Activated CD8-positive, alpha-beta memory T cell treated with anti-CD3 and anti-CD28 coated beads, Interleukin-2, amount 50 U/mL, for 48 hours (primary cell): ENCODE measurements around the gene HOXA9.

Source experiments
- DNase-seq: peaks from one replicate; pipeline ENCODE4 v3.0.0-alpha.2; 2020

Gene HOXA9

DNA sequence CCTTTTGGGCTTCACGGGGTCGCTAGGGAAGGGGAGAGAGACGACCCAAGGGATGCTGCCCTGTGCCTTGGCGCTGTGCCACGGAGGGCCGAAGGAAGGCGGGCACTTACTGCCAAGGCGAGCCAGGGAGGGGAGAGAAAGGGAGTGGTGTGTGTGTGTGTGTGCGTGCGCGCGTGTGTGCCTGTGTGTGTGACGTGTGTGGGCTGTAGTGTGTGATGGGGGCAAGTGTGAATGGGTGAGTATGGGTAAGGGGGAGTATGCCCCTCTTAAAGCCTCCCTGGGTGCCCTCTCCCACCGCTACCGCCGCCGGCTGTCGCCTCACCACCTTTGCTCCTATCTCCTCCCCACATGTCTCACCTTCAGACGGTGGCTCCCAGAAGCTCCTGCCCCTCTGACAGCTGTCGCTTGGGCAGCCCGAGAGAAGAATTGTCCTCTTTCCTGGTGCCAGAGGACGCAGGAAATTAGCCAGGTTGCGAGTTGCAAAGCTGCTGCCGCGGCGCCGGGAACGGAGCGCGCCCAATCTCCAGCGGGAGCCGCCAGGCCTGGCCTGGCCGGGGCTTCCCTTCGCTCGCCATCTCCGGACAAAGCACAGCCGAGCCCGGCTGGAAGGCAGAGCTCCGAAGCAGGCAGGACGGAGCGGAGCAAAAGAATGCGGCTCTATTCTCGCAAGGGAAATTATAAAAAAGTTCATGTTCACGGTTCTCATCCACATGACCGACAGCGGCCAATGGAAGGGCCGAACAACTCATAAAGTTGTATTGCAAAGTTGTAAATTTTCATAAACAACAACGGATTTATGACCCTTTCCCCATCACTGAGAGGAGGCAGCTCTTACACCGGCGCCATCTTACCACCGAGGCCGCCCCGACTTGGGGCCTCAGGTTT lies 13.2 kb downstream of the HOXA9 start, which contains the start of gene HOXA3:
Gene HOXA3, minus strand, starts transcription at position 653 of the 885 bp plus-strand sequence. CDS start 41,943 bp downstream, outside the sequence.
- peak; percentile 56 for DNase-seq

DNA sequence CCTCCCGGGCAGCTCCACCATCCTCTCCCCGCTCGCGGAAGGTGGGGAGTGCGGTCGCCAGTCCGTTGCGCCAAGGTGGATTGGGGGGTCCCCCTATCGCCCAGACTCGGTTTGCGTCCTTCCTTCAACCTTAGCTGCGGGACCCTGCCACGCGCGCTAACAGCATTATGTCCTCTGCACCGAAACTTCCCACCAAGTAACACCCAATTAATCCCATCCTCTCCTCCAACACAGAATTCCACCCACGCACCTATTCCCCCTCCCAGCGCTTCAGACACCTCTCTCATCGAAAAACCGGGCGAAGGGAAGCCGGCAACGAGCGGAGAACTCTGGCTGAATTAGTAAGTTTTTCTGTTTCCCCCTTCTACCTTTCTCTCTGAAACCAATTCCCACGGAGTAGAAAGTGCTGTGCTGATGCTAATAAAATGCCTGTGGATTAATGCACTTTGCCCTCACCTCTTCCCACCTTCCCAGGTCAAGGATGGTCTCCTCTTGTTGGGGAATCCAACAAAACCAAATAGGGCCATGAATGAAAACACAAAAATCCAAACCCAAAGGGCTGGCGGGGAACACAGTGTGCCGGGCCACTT lies 13.9 kb downstream of the HOXA9 start:
- peak; percentile 56 for DNase-seq

DNA sequence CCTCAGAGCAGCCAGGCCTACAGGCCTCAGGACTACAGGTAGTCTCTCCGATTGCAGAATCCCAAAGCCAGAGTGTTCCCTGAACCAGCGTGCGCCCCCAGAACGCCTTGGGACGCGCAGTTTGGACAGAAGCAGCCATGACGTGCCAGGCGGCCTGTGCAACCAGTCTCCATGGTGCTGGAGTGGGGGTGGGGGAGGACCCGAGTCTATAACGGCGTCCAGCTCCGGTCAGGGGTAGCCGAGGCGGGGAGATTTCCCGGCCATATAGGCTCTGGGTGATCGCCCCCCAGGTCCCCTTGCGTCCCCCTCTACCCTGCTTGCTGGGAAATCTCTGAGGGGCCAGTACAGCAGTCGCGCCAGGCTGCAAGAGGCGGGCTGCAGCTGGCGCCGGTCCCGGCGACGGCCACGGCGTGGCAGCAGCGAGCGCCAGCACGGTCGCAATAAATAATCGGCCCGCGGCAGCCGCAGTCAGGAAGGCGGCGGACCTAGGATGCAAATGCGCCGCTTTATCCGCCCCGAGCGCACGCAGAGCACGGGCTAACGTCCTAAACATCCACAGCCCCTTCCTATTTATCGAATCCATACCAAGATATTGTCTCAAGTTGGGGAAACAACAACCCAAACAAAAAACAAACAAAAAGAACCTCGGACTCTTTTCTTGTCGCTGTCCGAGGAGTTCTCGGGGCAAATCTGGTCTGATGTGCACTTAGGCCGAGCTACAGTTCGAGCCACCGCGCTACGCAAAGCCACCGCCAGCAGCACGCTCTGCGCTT lies 14.6 kb downstream of the HOXA9 start:
- peak; percentile 83 for DNase-seq

DNA sequence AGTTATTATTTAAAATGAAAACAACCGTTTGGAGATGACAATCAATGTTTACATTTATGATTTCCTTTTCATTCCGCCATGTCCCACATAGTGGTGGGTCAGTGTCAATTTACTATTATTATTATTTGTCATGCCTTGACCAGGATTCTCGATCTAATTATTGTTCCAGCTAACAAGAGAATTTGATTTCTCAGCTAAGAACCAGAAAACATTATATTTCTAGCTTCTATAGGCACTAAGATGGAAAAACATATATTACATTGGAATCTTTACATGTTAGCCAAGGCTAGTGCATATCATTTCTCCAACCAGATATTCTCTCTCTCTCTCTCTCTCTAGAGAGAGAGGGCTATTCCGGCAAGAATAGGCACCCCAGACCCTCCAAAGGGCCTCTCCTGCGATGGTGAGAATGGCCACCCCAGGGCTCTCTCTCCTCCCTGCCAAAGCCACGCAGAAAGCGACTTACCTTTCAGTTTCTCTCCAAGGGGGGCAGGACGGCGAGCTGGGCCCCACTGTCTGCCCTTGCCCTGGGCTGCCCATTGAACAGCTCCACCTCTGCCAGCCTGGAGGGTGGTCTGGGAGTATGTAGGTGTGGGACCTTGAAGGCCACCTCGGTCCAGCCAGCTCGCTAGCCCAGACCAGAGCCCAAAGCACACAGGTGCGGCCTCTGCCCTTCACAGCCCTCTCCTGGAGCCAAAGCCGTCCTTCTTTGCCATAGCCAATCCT lies 15.3 kb downstream of the HOXA9 start:
- peak; percentile 51 for DNase-seq

DNA sequence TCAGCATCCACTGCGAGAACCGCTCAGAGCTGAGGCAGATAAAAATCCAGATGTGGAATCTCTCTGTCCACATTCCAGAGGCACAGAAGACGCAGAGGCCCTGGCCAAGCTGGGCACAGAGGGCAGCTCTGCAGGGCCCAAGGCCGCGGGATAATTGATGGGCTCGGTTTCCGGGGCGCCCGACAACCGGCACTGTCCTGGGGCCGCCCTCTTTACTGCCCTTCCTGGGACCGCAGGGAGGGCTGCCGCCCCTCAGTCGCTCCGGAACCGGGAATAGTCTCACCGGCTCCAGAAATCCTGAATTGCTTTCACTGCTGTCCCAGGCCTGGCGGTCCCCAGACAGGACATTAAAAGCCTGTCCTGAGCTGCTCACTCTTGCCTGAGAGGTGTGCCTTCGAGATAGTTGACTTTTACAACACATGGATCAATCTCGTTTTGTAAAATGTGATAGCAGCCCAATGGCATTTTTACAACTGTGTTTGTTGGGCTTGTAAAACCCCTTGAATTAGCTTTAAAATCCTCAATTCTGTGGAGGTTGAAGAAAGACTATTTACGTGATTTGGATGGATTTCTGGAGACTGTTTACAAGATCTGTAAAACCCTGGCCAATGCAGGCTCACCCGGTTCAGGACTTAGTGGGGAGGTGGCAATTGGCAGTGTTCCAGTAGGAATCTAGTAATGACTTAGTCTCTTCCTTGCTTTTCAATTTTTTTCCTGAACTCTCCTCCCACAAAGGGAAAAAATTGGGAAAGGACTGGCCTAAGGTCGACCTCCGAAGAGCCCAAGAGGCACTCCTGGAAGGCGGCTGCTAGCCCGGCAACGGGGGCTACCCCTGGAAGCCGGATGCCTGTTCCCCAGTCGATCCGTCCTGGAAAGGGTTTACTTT lies 16.3 kb downstream of the HOXA9 start:
- peak; percentile 48 for DNase-seq

DNA sequence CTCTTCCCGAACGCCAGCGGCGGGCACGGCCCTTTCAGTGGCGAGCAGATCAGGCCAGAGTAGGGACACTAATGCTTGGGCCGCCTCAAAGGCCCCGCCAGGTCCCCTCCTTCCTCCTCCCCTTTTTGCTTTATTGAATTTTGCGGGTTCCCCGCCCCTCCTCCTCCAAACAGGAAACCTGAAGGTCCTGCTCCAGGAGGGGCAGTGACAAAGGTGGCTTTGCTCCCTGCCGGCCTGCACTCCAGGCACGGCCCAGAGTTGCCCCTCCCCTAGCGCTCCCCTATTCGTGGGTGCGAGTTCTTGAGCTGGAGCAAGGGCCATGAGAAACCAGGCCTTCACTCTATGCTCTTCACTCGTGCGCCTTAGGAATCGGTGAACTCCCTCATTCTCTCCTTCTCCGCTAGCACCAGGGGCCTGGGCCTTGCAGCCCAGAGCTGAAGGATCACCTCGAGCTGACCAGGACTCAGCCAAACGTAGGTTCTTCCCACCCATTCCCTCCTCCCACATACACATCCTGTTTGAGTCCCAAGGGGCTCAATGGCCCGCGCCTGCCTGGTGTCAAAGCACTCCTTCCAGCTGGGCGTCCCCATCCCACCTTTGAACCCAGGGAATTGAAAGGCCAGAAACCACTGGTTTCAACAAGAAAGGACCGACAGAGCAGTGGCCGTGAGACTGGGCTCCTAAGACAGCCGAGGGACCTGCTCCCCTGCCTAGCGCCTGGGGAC lies 17.1 kb downstream of the HOXA9 start:
- DNase-seq = peak; percentile 46

DNA sequence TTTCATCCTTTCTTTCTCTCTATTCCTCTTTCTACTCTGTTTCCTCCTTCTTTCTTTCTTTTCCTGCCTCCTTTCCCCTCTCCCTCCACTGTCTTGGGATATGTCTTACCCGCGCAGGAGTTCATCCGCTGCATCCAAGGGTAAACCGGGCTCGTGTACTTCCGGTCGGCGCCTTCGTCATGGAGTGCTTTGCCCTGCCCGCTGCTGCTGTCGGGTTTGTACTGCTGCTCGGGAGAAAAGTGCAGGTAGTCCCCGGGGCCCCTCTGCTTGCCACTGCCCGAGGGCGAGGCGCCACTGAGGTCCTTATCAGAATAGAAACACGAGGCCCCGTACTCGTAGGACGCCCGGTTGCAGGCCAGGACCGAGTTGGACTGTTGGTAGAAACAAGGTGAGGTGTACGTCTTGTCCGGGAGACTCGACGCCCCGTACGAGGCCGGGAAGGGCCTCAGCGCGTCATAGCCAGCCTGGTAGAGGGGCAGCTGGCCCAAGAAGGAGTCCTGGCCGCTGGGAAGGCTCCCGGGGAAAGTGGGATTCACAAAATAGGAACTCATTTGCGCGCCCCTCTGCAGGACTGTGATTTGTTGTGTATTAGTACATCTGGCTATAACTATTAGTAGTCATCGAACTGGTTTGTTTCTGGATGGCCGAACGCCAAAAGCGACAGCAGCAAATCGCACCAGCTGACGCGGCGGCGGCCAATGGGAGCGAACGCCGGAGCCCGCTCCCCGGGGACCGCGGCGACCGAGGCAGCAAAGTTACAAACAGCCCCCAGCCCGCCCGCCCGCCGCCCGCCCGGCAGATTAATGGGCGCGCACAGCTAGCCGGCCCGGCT lies 17.9 kb downstream of the HOXA9 start, which contains the start of gene HOXA6:
Gene HOXA6, minus strand, starts transcription at position 576 of the 832 bp plus-strand sequence. Its CDS starts 25 bp downstream, at position 551.
- peak; percentile 57 for DNase-seq

DNA sequence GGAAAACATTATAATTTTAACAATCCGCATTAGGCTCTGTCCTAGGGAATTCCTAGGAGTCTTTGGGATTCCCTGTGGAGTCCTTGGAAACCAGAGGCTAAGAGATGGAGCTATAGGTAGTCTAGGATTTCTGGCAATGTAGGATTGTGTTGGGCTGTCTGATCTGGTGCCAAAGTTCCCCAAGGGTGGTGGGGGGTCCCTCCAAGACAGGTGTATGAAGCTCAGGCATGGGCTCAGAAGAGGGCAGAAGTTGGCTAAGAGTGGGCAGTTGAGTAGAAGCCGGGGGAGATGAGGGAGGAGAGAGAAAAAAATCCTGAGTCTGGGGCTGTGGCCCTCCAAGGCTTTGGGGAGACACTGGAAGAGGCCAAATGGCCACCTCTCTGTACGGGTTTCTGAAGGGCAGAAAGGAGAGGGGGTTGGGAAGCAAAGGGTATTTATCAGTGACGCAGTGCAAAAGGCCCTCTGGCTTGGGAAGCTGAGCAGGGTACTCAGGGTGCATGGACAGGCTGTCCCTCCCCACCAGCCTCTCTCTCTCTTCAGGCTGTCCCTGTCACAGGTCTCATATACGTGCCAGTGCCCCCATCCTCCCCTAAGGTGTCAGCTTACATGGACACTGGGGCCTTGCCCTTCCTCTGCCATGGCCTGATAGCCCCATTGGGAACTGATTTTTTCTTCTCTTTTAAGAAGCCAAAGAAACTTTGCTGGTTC lies 18.7 kb downstream of the HOXA9 start:
- DNase-seq = no peak

DNA sequence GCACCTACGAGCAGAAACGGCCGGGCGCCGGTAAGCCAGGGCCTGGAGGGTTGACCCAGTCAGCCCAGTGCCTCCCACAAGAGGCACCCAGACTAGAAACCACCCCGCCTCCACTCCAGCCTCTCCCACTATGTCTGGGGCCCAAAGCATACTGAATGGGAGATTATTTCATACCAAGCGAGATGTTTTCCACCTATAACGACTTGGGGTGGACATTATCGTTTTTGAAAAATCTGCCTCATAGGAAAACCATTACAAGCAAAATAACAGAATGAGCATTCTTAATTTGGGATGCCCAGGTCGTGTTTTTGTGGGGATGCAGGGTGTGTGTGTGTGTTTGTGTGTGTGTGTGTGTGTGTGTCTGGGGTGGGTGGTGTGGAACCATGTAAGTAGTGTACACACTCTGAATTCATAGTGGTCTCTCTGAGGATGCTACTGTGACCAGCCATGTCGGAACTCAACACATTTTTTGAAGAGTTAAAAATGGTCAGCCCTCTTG lies 19.4 kb downstream of the HOXA9 start:
- DNase-seq = no peak

DNA sequence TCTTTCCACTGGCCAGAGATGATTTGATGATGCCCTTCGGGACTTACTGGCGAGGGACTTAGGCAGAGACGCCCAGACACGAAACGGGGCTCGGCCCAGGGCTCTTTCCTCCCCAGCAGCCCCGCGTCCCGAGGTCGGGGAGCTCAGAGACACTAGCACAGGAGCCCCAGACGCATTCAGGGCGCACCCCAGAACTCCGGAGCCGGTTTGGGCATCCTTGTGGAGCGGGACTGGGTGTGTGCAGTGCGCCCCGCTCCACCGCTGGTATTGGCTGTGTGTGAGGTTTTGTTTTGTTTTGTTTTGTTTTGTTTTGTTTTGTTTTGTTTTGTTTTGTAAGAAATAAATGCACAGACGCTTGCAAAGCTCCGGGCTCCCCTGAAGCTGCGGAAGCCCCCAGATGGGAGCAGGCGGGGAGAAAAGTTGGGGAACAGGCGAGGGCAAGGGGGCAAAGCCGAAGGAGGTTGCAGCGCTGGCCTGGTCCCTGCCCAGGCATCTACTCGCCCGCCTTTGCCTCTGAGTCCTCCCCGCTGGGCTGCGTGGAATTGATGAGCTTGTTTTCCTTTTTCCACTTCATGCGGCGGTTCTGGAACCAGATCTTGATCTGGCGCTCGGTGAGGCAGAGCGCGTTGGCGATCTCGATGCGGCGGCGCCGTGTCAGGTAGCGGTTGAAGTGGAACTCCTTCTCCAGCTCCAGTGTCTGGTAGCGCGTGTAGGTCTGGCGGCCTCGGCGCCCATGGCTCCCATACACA lies 20.0 kb downstream of the HOXA9 start:
- DNase-seq = no peak

DNA sequence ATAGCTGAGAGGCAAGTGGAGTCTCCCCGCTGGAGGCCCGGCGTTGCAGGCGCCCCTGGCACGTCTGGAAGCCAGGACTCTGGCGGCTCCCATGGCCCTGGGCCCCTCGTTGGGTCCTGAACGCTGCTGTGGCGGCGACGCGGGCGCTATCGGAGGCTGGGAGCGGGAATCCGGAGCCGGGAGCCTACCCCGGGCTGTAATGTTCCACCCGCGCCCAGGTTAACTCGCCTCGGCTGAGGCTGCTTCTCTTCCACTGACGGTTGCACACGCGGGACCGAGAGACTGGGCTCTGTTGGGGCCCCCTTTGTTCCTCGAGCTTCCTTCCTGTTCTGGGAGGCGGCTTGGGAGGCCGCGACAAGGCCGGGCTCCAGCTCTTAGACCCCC lies 20.6 kb downstream of the HOXA9 start:
- DNase-seq = no peak

DNA sequence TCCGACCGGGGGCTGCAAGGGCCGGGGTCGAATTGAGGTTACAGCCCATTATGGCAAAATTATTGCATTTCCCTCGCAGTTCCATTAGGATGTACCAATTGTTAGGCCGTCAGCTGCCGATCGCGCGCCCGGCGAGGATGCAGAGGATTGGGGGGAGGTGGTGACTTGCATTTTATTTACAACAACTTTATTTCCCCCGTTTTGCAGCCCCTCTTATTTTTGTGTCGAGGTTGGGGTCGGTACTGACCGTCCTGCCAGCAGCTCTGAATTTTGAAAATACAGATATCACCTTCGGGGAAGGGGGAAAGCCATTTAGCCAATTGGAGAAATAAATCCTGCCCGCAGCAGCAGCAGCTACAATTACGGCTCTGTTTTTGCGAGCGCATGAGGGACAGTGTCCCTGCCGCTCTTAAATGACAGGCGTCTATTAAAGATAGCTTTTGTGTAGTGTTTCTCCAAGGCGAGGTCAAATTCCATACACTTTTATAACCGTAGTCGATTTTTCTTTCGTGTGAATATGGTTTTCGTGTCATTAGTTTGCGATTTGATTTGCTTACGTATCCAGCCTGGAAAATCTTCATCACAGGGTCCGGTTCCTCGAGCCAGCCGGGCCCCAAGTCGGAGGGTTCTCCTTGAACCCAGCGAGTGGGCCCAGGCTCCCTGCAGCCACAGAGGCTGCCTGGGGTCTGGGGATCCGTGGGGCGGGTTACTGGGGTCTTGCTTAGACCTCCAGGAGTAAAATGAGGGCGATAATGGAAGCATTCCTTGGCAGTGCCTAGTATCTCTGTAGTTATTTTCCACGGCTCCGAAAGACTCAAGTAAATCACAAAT lies 21.2 kb downstream of the HOXA9 start:
- DNase-seq = peak; percentile 22

DNA sequence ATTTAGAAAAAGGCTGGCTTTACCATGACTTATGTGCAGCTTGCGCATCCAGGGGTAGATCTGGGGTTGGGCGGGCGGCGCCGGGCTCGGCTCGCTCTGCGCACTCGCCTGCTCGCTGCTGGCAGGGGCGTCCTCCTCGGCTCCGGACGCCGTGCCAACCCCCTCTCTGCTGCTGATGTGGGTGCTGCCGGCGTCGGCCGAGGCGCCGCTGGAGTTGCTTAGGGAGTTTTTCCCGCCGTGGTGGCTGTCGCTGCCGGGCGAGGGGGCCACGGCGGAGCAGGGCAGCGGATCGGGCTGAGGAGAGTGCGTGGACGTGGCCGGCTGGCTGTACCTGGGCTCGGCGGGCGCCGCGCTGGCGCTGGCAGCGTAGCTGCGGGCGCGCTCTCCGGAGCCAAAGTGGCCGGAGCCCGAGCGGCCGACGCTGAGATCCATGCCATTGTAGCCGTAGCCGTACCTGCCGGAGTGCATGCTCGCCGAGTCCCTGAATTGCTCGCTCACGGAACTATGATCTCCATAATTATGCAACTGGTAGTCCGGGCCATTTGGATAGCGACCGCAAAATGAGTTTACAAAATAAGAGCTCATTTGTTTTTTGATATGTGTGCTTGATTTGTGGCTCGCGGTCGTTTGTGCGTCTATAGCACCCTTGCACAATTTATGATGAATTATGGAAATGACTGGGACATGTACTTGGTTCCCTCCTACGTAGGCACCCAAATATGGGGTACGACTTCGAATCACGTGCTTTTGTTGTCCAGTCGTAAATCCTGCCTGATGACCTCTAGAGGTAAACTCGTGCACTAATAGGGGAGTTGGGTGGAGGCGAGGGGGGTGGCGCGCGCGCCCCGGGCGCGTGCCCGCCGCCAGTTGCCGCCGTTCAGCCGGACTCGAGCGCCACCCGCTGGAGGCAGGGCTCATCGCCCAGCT lies 22.1 kb downstream of the HOXA9 start, which contains the start of gene HOXA5:
Gene HOXA5, minus strand, starts transcription at position 659 of the 927 bp plus-strand sequence. Its CDS starts 74 bp downstream, at position 585.
- no peak for DNase-seq

DNA sequence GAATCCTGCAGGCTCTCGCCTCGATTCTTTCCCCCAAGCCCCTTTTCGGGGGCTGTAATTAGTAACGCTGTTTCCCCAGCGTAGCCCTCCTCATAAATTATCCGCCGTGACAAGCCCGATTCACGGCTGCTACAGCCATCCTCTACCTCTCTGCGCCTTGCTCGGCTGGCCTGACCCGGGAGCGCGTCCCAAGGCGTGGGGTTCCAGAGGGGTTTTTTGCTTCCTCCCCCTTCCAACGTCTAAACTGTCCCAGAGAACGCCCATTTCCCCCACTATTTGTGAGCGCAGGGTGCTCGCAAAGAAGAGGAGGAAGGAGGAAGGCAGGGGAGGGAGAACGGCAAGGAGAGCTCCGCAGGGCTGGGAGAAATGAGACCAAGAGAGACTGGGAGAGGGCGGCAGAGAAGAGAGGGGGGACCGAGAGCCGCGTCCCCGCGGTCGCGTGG lies 22.7 kb downstream of the HOXA9 start:
- peak; percentile 42 for DNase-seq

DNA sequence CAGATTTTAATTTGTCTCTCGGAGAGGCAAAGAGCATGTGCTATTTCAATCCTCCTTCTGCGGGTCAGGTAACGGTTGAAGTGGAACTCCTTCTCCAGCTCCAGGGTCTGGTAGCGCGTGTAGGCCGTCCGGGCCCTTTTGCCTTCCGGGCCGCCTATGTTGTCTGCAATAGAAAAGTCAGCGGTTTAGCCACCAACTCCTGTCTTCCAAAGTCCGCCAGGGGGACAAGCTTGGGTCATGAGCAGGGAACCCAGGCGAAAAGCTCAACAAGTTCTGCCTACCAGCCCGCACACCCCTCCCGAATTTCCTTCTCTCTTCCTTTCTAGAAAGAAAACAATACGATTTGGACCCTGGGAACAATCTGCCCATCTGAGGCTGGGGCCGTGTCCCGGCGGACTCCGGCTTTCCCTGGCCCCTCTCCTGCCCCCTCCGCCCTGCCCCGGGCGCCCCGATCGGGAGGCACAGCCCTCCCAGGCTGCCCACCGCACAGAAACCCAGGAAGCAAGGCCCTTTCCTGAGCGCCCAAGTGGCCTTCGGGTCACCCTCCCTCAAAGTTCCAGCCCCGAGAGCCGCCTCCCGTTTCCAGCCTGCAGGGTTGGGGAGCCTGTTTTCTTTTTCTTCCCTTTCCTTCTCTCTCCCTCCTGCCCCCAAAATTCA lies 23.3 kb downstream of the HOXA9 start:
- peak; percentile 32 for DNase-seq
